ENCODE data around the gene ZBTB7C.

ZBTB7C gene

DNA sequence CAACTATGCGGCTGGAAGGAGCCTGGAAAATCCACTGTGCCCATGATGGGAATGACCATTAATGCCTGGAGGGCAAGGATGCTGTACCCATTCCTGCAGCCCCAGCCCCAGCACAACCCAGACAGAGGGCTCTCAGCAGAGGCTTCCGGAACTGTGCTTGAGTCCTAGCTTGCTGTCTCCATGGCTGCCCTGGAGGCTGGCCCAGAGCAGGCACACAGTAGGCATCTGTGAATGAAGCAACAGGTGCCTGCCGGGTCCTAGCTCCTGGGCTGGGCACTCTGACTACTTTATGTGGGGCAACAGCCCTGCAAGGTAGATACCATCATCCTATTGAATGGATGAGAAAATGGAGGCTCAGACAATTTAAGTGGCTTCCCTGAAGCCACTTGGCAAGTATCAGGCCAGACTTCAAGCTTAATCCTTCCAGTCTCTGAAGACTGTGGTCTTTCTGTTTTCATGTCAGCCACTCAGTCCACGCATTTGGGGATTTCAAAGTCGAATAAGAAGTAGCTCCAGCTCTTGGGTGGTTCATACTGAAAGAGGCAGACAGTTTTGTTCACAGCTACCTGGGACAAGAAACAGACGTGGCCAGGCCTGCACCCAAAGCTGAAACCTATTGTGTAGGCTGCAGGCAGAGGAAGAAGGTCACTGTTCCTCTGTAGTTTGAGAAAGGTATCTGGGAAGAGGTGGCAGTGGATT, 237.5 kb downstream of the ZBTB7C start:
- DNase-seq (ENCODE audit: low read depth) = no peak
- no peak for TF ChIP-seq CTCF (conservative IDR thresholded peaks at IDR 0.05; ENCODE audit: low read depth, low read length)
- no peak overlapping the region for H3K4me3 ChIP-seq (ENCODE audit: low read length)

DNA sequence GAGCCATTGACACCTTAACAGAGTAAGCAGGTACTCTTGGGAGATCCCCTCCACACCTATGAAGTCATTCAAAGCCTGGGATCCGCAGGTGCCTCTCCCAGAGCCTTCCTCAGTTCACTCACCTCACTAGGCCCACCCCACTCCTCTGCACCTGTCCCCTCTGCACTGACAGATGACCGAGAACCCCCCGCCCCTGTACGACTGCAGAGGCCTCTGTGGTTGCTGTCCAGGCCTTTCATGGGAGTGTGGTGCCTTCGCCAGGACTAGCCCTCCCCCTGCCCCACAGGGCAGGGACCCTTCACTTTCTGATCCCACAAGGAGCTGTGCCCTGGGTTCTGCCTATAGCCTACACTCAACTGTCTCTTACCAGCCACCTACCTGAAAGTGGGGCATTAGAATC, 238.5 kb downstream of the ZBTB7C start:
- TF ChIP-seq CTCF (conservative IDR thresholded peaks at IDR 0.05; ENCODE audit: low read depth, low read length) = no peak
- DNase-seq (ENCODE audit: low read depth) = no peak
- H3K4me3 ChIP-seq (ENCODE audit: low read length) = no peak overlapping the region

DNA sequence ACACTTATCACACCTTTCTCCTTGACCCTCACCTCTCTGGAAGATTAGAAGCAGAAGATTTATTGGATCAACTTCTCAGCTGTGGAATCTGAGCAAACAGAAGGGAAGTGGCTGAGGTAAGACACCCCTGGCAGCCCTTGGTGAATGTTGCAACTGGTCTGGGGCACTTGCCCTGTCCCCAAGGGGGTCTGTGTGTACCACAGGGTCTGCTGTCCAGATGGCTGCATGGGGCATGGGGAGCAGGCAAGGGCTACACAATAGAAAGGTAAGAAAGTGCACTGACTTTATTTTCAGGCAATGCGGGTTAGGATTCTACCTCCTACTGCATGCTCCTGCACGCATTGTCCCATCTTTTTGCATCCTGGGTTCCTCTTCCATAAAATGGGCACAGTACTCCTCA, 240.3 kb downstream of the ZBTB7C start:
- H3K4me3 ChIP-seq (ENCODE audit: low read length) = no peak overlapping the region
- no peak for DNase-seq (ENCODE audit: low read depth)
- TF ChIP-seq CTCF (conservative IDR thresholded peaks at IDR 0.05; ENCODE audit: low read depth, low read length) = no peak

- peak; percentile 11 for DNase-seq (ENCODE audit: low read depth)
- H3K4me3 ChIP-seq (ENCODE audit: low read length) = no peak overlapping the region
- TF ChIP-seq CTCF (conservative IDR thresholded peaks at IDR 0.05; ENCODE audit: low read depth, low read length) = no peak
Observed at GRCh38 chr18:48167897-48168253, 241.3 kb downstream of the ZBTB7C start.

DNA sequence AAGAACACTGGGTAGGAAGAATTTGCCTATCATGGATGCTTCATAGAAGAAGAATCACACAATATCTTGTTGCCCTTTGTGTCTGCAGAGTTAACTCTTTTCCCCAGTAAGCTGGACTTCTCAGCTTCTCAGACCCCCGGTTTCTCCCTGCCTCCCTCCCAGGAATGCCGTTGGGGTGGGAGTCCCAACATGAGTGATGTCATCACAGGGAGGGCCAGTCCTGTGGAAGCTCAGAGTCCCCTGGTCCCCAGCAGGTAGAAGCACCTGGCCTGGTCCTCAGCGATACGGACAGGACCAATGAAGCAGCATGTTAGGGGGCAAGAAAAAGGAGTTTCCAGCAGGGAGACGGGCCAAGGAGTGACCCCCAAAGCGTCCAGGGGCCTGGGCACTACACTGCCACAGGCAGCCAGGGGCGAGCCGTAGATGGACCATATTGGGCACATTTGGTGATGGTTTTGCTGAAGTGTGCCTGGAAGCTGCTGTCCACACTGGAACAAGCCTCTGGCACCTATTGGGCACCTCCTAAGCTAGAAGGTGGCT, 242.8 kb downstream of the ZBTB7C start:
- H3K4me3 ChIP-seq (ENCODE audit: low read length) = no peak overlapping the region
- TF ChIP-seq CTCF (conservative IDR thresholded peaks at IDR 0.05; ENCODE audit: low read depth, low read length) = no peak
- no peak for DNase-seq (ENCODE audit: low read depth)

DNA sequence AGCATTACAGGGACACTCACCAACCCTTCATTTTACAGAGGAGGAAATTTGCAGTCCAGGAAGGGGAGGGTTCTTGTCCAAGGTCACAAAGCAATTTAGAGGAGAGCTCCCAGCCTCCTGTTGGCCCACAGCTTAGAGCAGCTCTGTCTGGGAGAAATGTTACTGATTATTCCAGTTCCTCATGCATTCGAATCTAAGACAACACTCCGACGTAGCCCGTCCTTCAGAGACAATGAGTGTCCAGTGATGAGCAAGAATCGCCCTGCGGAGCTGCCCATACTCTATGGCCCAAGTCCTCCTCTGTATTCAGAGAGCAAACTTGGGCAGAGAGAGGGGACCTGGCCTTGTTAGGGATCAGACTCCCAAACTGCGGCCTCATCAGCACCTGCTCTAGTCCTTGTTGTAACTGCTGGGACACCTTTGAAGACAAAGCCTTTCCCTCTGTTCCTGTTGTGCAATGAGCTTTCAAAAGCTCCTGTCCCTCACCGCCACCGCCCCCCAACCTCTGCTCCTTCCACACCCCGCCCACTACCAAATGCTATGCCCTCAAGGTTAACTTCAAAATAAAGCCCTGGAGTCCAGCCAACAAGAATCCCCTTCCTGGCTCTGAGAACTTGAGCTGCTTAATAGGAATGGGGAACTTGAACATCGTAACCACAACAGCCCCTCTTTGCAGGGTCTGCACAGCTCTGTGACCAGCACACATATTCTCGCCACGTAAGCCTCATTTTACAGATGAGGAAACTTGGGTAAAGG, 243.9 kb downstream of the ZBTB7C start:
- H3K4me3 ChIP-seq (ENCODE audit: low read length) = no peak overlapping the region
- DNase-seq (ENCODE audit: low read depth) = no peak
- TF ChIP-seq CTCF (conservative IDR thresholded peaks at IDR 0.05; ENCODE audit: low read depth, low read length) = no peak

DNA sequence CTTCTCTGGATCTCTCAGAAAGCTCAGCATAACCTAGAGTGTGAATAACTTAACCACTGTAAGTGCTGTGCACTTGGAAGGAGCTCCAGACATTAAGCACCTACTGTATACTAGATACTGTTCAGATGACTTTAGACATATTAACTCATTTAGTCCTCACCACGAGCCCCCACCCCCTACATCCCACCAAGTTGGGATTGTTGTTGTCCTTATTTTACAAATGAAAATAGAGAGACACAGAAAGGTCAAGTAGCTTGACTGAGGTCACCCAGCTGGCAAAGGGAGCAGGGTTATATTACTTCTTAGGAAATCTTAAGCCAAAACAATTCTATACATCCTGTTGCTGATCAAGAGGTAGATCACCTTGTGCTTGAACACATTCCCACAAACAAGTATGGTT, 244.5 kb downstream of the ZBTB7C start:
- no peak overlapping the region for H3K4me3 ChIP-seq (ENCODE audit: low read length)
- no peak for TF ChIP-seq CTCF (conservative IDR thresholded peaks at IDR 0.05; ENCODE audit: low read depth, low read length)
- DNase-seq (ENCODE audit: low read depth) = no peak
